Measurements from ENCODE around the gene MLN.

DNA sequence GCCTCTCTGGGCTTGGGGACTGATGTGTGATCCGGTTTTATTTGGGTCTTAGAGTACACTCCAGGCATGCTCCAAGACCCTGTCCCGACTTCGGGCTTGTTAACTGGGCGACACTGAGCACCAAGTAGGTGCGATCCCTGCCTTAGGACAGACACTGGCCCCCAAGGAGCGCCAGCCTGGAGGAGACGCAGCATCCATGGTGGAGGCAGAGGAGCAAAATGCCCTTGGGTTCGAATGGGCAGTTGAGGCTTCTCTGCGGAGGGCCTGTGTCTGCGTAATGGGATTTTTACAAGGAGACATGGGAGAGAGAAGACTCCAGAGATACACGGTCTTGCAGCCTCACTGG is 14.3 kb downstream of the MLN start:
- no peak for TF ChIP-seq CTCF (IDR thresholded peaks at IDR 0.05; ENCODE audit: low read length)
- TF ChIP-seq EZH2phosphoT487 (IDR thresholded peaks at IDR 0.05; ENCODE audit: low read length), result no peak
